Coronary artery (tissue), 2 donors: ENCODE measurements around the gene ADAMTS7.
"Not testable (repeated sequence)": the region's sequence is repeated elsewhere in the genome, so short reads cannot be mapped to it uniquely, and the experiment has no call there.

Experiments used
- DNase-seq: peaks from one replicate; pipeline ENCODE4 v3.0.0-alpha.2; 2017; ENCODE audit warnings: low spot score
- H3K27ac ChIP-seq, 2 donors: fragments of 200-600 bp; sonication (generic); one replicate each; pipeline ENCODE4 v1.5.1; 2016 to 2019
- H3K4me3 ChIP-seq: fragments of 200-600 bp; sonication (generic); 2 replicates; pipeline ENCODE4 v1.5.1; 2016; ENCODE audit warnings: mild to moderate bottlenecking, moderate library complexity
- TF ChIP-seq, protein P1 (sequence below): fragments of 200-600 bp; sonication (generic); IDR thresholded peaks from one replicate; pipeline ENCODE4 v1.5.1; 2019; ENCODE audit warnings: antibody characterized with exemption

The ADAMTS7 gene

DNA sequence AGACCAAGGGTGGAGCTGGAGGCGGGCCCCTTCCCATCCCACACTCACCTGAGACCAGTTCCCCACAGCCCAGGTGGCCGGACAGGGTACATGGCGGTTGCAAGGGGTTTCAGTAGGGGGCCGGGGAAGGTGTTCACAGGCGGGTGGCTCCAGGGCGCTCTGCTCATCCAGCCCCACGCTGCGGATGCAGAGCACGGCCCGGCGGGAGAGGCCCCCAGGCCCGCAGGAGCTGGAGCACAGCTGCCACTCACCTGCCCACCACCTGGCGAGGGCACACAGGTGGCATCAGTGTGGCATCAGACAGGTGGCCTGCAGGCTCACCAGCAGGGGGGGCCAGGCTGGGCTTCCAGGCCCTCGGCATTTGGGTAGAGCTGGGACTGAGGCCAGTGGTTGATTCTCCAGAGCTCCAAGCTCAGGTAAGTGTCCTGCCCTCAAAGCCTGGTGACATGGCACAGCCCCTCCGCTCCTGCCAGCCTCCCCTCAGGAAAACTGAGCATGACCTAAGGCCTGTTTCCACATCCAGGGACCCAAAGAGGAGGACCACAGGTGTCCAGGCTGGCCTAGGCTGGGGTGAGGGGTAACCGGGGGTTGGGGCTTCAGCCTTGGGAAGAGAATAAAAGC is 43.8 kb downstream of the ADAMTS7 start:
- Histone ChIP-seq H3K27ac (no peak overlapping the region), H3K4me3 (no peak overlapping the region)
- no peak for DNase-seq
- TF ChIP-seq, protein P1, sequence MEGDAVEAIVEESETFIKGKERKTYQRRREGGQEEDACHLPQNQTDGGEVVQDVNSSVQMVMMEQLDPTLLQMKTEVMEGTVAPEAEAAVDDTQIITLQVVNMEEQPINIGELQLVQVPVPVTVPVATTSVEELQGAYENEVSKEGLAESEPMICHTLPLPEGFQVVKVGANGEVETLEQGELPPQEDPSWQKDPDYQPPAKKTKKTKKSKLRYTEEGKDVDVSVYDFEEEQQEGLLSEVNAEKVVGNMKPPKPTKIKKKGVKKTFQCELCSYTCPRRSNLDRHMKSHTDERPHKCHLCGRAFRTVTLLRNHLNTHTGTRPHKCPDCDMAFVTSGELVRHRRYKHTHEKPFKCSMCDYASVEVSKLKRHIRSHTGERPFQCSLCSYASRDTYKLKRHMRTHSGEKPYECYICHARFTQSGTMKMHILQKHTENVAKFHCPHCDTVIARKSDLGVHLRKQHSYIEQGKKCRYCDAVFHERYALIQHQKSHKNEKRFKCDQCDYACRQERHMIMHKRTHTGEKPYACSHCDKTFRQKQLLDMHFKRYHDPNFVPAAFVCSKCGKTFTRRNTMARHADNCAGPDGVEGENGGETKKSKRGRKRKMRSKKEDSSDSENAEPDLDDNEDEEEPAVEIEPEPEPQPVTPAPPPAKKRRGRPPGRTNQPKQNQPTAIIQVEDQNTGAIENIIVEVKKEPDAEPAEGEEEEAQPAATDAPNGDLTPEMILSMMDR = no peak

DNA sequence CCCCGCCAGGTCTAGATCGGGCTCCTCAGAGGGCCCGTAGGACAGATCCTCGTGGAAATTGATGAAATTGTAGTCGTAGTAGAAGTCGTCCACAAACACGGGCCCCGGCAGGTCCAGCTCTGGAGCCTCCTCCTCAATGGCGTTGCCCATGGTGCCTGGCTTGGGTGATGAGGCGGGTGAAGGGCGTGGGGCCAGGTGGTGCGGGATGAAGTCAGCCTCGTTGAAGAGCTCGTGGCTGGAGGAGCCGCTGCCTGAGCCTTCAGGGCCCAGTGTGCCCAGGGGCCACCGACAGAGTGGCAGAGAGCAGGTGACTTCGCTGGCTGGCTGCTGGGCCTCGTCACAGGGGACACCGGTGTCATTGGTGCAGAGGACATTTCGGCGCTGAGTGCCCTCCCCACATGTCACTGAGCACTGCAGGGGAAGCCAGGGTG is 44.6 kb downstream of the ADAMTS7 start:
- H3K4me3 ChIP-seq, DNase-seq, H3K27ac ChIP-seq: not testable (repeated sequence)

DNA sequence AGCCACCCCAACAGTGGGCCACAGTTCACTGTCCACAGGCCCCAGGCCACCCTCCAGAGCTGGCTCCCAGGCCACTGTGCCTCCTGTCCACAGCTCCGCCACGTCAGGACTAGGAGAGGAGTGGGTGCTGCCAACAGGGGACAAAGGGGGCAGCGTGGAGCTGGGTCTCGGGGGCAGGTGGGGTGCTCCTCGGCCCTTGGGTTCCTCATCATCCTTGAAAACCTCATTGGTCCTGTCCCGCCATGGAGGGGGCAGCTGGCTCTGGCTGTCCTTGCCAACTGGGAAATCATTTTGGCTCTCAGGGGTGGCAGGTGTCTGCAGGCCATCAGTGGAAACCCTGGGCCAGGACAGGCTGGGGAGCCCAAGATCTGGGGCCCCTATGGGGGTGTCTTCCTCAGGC is 45.2 kb downstream of the ADAMTS7 start:
- Histone ChIP-seq H3K27ac (no peak overlapping the region), H3K4me3 (no peak overlapping the region)
- no peak for DNase-seq
- TF ChIP-seq, protein P1 = no peak

DNA sequence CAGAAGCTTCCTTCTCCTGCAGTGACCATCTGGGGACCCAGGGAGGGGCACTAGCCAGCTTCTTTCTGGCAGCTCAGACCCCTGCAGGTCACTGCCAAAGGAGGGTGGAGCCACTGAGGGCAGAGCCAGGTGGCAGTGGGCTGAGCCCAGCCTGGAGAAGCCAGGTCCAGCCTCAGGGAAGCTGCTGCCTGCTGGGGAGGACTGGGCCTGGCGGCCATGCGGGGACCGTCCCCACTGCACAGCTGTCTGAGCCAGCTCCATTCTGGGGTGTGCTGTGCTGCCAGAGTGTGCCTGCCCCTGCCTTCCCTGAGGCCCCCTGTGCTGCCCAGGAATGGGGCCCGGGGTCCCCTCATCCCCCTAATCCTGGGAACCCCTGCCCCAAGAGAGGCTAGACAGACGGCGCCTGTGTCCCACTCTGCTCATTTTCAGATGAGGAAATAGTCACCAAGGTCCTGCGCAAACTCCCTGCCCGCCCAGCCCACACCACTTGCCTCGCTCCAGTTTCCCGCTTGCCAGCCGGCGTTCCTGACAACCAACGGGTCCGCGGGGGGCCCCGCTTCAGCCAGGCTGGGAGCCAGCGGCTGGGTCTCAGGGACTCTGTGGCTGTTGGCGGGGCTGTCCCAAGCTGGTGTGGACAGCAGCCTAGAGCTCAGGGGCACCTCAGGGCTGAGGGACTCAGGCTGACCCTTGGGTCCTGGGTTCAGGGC is 46.0 kb downstream of the ADAMTS7 start:
- not testable (repeated sequence) for H3K4me3 ChIP-seq, DNase-seq, H3K27ac ChIP-seq

DNA sequence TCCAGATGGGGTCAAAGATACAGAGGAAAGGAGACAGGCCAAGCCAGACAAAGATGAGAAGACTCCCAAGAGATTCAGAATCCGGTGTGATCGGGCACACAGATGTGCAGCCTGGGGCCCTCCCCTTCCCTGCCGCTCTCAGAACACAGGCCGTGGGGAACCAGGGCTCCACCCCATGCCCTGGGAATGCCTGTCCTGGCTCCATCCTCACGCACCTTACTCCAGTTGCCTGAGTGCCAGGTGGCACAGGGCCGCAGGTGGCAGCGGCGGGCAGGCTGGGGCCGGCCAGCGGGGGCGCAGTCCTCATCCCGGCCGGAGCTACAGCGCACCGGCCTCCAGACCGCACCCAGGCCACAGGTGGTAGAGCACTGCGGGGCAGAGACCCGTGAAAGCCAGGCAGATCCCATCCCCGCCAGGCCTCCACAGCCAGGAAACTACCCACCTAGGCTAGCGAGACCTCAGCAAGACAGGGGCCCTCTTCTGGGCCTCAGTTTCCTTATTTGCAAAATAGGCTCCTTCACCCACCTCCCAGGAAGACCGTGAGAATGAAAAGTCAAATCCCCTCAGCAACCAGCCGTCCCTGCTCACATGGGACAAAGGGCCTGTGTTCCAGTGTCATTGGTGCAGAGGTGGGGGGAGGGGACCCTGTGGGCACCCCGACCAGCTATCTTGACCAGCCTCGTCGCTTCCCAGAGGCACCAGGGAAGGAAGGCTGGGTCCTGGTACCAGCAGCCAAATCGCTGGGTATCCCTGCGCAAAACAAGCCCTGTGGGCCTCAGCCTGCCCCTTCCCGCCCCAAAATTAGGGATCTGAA is 46.7 kb downstream of the ADAMTS7 start:
- not testable (repeated sequence) for DNase-seq, H3K4me3 ChIP-seq, H3K27ac ChIP-seq

DNA sequence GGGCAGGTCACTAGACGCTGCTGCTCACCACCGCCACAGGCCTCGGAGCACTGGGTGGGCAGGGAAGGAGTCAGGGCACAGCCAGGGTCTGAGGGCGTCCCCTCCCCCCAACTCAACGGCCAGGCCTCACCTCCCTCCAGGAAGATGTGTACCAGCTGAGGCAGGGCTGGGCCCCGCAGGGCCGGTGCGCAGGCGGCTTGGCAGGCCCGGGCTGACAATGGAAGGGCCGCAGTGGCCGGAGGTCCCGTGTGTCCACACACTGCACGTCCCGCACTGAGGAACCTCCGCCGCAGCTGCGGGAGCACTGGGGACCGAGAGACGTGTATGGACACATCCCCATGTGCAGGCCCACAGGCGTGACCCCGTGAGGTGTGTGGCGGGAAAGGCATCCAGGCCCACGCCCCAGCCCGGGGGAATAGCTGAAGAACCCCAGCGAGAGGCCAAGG is 47.4 kb downstream of the ADAMTS7 start:
- DNase-seq = no peak
- TF ChIP-seq, protein P1 = no peak
- no peak overlapping the region for H3K4me3 ChIP-seq
- no peak overlapping the region for H3K27ac ChIP-seq

DNA sequence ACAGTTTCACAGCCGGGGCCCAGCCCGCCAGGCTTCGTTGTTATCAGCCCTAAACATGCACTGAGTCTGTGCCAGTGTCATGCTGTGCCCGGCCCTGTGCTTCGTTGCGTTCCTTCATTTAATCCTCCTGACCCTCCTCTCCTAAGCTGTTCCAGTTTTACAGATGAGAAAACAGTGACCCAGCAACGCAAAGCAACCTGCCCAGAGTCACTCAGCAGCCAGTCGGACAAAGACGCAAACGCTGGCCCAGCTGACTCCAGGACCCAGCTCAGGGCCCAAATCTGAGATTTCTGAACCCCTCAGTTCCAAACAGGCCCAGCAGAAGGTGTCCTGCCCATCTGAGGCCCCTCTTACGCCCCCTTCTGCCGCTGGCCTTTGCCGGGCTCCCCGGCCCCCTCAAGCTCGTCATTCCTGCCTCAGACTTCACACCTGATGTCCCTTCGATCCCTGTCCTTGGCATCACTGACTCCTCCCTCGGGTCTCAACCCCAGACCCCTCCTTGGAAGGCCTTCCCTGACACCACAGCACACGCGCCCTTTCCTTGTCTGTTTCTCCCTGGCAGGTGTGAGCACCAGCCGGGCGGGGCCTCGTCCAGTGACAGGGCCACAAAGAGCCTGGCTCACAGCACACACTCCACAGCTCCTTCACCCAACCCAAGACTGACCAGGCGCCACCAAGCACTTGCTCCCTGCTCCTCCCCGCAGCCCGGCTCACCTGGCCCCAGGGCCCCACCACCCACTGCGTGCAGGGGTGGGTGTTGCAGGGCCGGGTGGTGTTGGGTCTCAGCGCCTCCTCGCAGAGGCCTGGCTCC is 48.1 kb downstream of the ADAMTS7 start:
- H3K27ac ChIP-seq = no peak overlapping the region
- DNase-seq = no peak
- no peak overlapping the region for H3K4me3 ChIP-seq
- TF ChIP-seq, protein P1 = no peak

DNA sequence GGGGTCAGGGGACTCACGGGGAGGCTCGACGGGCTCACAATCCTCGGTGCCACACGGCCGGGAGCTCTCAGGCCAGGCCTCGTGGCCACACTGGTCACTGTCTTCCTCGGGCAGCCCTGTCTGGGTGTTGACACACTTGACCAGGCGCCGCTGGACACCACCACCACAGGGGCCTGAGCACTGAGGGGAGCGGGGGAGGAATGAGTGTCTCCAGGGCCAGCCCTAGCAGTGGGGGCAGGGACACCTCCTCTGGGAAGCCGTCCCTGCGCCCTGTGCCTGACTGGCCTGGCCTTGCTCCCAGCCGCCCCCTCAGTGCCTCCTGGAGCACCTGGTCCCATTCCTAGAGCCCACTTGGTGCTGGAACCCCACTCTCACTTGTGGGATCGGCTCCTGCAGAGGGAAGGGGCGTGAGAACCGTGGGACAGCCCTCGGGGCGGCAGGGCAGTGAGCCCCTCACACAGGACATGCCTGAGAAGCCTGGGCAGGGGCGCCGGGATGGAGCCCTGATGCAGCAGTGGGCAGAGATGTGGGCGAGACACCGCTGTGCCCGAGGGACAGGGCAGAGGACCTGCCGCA is 48.8 kb downstream of the ADAMTS7 start:
- H3K4me3 ChIP-seq, H3K27ac ChIP-seq, DNase-seq: not testable (repeated sequence)
